Thyroid gland (tissue), 4 donors: ENCODE results near the gene PDE4B. TPM values are rescaled to one million over a fixed set of nuclear protein-coding genes. Genes with fewer than 3 reads are reported as not detected.

ENCODE experiments used
- DNase-seq, 2 donors: peaks; one replicate each; pipeline ENCODE4 v3.0.0-alpha.2; 2019
- H3K27ac ChIP-seq, 3 donors: fragments of 200-600 bp; sonication (generic); 1 replicate in 2 of 3; 2 replicates in 1 of 3; pipeline ENCODE4 v1.5.1; 2016 to 2019; ENCODE audit warnings: mild to moderate bottlenecking in 1 of 3, moderate library complexity in 1 of 3
- H3K27me3 ChIP-seq: fragments of 200-600 bp; sonication (generic); one replicate; pipeline ENCODE4 v1.5.1; 2019
- H3K36me3 ChIP-seq, 2 donors: fragments of 200-600 bp; sonication (generic); one replicate each; pipeline ENCODE4 v1.5.1; 2016 to 2019
- H3K4me1 ChIP-seq, 2 donors: fragments of 200-600 bp; sonication (generic); one replicate each; pipeline ENCODE4 v1.5.1; 2017 to 2019
- H3K4me3 ChIP-seq, 3 donors: fragments of 200-600 bp; sonication (generic); replicated peaks in 1 of 3; 1 replicate in 2 of 3; 2 replicates in 1 of 3; pipeline ENCODE4 v1.5.1; 2016; ENCODE audit warnings: mild to moderate bottlenecking in 1 of 3
- H3K9me3 ChIP-seq: fragments of 200-600 bp; sonication (generic); one replicate; pipeline ENCODE4 v1.5.1; 2017
- POLR2A ChIP-seq, 2 donors: fragments of 450-650 bp; IDR thresholded peaks; one replicate each; pipeline ENCODE4 v1.6.1; 2017; ENCODE audit warnings: antibody characterized with exemption in 2 of 2, mild to moderate bottlenecking in 2 of 2, moderate library complexity in 1 of 2
- WGBS, 2 donors: methylation state at CpG; one replicate each; pipeline ENCODE4 v1.1.5; 2017; 5-methylcytosine and 5-hydroxymethylcytosine counted together
- intact Hi-C: fragments of 100-400 bp; cut with DNase I; formaldehyde crosslinking; loops from one replicate; pipeline ENCODE4 v1.15.1; 2023
- total RNA-seq, 4 donors: library from RNA; depleted of rRNA; stranded (reverse); fragments of >200 nt; gene quantifications; one replicate each; pipeline ENCODE4 v1.2.3, GENCODE V29; 2016
- TF ChIP-seq, protein P1 (sequence below), 6 experiments: fragments of 200-600 bp in 3 of 6; fragments of 450-650 bp in 3 of 6; sonication (generic) in 3 of 6; IDR thresholded peaks; one replicate each; pipeline ENCODE4 v1.5.1; 2016 to 2019; ENCODE audit warnings: antibody characterized with exemption in 6 of 6, mild to moderate bottlenecking in 2 of 6, inconsistent platforms in 1 of 6, moderate library complexity in 1 of 6

The PDE4B gene
- total RNA-seq, 4 donors from 2014 or later, result 9.6 to 21.3 (median 15.0) TPM

DNA sequence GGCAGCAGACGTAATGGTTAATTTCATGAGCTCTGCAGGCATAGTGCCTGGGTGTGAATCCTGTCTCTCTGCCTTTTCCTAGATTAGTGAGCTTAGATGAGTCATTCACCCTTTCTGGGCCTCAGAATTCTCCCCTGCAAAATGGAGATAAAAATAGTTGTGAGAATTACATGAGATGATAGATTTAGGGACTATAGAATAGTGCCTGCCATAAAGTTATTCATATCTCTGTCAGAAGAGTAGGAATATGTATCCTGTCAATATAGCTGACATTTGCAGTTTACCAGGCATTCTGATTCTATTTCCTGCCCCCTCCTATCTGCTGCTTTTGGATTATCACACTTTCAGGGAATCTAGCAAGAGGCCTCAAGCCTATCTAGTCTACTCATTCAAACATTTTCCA, 112.0 kb downstream of the PDE4B start:
- no peaks in the 10 kb centered on the region for H3K4me1 ChIP-seq
- TF ChIP-seq, protein P1, sequence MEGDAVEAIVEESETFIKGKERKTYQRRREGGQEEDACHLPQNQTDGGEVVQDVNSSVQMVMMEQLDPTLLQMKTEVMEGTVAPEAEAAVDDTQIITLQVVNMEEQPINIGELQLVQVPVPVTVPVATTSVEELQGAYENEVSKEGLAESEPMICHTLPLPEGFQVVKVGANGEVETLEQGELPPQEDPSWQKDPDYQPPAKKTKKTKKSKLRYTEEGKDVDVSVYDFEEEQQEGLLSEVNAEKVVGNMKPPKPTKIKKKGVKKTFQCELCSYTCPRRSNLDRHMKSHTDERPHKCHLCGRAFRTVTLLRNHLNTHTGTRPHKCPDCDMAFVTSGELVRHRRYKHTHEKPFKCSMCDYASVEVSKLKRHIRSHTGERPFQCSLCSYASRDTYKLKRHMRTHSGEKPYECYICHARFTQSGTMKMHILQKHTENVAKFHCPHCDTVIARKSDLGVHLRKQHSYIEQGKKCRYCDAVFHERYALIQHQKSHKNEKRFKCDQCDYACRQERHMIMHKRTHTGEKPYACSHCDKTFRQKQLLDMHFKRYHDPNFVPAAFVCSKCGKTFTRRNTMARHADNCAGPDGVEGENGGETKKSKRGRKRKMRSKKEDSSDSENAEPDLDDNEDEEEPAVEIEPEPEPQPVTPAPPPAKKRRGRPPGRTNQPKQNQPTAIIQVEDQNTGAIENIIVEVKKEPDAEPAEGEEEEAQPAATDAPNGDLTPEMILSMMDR (IDR thresholded peaks at IDR 0.05), result no peak
- no peak for TF ChIP-seq POLR2A (IDR thresholded peaks at IDR 0.05)
- no peaks in the 10 kb centered on the region for H3K27me3 ChIP-seq
- no peak for DNase-seq
- H3K27ac ChIP-seq, result no peak overlapping the region
- intact Hi-C loops, result no loop called here
- WGBS, 2 donors, result 68 to 71% methylated on average over 1 of the region's 1 CpG
- no peak overlapping the region for H3K4me3 ChIP-seq
- no peaks in the 10 kb centered on the region for H3K9me3 ChIP-seq
- no peaks in the 10 kb centered on the region for H3K36me3 ChIP-seq

GRCh38 chr1:65910432-65910831, 117.7 kb downstream of the PDE4B start:
- no peak overlapping the region for H3K4me3 ChIP-seq
- H3K9me3 ChIP-seq, result no peaks in the 10 kb centered on the region
- no peaks in the 10 kb centered on the region for H3K27me3 ChIP-seq
- no peaks in the 10 kb centered on the region for H3K36me3 ChIP-seq
- TF ChIP-seq POLR2A (IDR thresholded peaks at IDR 0.05), result no peak
- TF ChIP-seq, protein P1 (IDR thresholded peaks at IDR 0.05), result no peak
- H3K27ac ChIP-seq, result no peak overlapping the region
- WGBS, 2 donors, result 51 to 56% methylated on average over 2 of the region's 2 CpGs
- H3K4me1 ChIP-seq, result no peaks in the 10 kb centered on the region
- intact Hi-C loops, result no loop called here
- DNase-seq, result no peak

DNA sequence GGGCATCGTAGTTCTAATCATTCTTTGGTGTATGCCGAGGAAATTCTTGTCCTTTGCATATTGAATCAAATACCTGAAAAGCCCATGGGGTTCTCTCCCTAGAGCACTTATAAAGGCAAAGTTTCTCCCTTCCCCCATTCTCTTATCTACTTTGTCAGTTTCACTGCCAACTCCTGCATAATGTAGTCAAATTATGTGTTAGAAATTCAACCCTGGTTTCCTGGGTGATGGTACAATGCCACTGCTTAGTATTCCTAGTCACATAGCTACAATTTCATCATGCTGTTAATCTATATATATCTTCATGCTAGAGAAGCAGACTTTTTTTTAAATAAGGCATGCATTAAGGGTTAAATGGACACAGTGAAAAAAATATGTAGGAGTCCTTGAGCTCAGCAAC, 119.0 kb downstream of the PDE4B start:
- H3K36me3 ChIP-seq, result no peaks in the 10 kb centered on the region
- WGBS, 2 donors, result 66 to 74% methylated on average over 2 of the region's 2 CpGs
- no peak overlapping the region for H3K4me3 ChIP-seq
- intact Hi-C loops, result no loop called here
- H3K9me3 ChIP-seq, result no peaks in the 10 kb centered on the region
- no peak for DNase-seq
- H3K27me3 ChIP-seq, result no peaks in the 10 kb centered on the region
- no peak for TF ChIP-seq POLR2A (IDR thresholded peaks at IDR 0.05)
- TF ChIP-seq, protein P1 (IDR thresholded peaks at IDR 0.05), result no peak
- no peaks in the 10 kb centered on the region for H3K4me1 ChIP-seq
- no peak overlapping the region for H3K27ac ChIP-seq

DNA sequence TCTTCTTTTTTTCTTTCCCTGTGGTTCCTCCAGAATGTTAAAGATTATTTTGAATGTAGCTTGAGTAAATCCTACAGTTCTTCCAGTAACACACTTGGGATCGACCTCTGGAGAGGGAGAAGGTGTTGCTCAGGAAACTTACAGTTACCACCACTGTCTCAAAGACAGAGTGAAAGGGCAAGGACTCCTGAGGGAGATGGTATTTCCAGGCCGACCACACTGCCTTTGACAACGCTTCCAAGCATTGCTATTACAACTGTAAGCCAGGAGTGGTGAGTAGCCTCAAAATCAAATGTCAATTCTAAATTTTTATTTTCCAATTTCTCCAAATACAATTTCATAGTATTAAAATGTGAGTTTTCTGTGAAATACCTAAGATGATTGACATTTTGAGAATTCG, 125.9 kb downstream of the PDE4B start:
- no peaks in the 10 kb centered on the region for H3K4me1 ChIP-seq
- no peak overlapping the region for H3K4me3 ChIP-seq
- H3K27ac ChIP-seq, result no peak overlapping the region
- no peaks in the 10 kb centered on the region for H3K9me3 ChIP-seq
- TF ChIP-seq POLR2A (IDR thresholded peaks at IDR 0.05), result no peak
- TF ChIP-seq, protein P1 (IDR thresholded peaks at IDR 0.05), result no peak
- no peaks in the 10 kb centered on the region for H3K36me3 ChIP-seq
- DNase-seq, result no peak
- intact Hi-C loops, result no loop called here
- H3K27me3 ChIP-seq, result no peaks in the 10 kb centered on the region
- 66 to 71% methylated on average over 4 of the region's 4 CpGs for WGBS, 2 donors

DNA sequence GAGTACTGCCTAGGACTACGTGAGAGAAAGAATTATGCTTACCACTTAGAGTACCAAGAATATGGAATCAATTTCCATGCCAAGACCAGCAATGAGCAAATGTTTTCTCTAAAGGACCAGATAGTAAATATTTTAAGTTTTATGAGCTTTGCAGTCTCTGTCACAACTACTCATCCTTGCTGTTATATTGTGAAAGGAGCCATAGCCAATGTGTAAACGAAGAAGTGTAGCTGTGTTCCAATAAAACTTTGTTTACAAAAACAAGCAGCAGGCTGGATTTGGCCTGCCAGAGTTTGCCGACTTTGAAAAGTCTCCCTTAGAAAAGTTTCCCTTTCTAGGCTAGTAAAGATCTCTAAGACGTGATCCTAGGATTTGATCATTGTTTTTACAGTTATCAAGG, 128.8 kb downstream of the PDE4B start:
- H3K27me3 ChIP-seq, result no peaks in the 10 kb centered on the region
- no peak for TF ChIP-seq POLR2A (IDR thresholded peaks at IDR 0.05)
- TF ChIP-seq, protein P1 (IDR thresholded peaks at IDR 0.05), result no peak
- no peak overlapping the region for H3K27ac ChIP-seq
- H3K4me1 ChIP-seq, result no peaks in the 10 kb centered on the region
- H3K36me3 ChIP-seq, result no peaks in the 10 kb centered on the region
- DNase-seq, result no peak
- no peak overlapping the region for H3K4me3 ChIP-seq
- no peaks in the 10 kb centered on the region for H3K9me3 ChIP-seq
- 64 to 74% methylated on average over 4 of the region's 4 CpGs for WGBS, 2 donors
- intact Hi-C loops, result no loop called here
